HepG2 (cell line): ENCODE data around the gene VPS4A. TPM values are rescaled to one million over a fixed set of nuclear protein-coding genes. Genes with fewer than 3 reads are reported as not detected.

ENCODE experiments used
- ETV5 ChIP-seq: IDR thresholded peaks from 2 replicates; pipeline ENCODE4 v1.6.1; 2018; ENCODE audit warnings: missing biosample characterization, missing genetic modification reagents, inconsistent platforms, borderline replicate concordance
- KDM4B ChIP-seq: sonication (generic); formaldehyde crosslinking; IDR thresholded peaks from 2 replicates; pipeline ENCODE4 v1.4.0; 2020; ENCODE audit warnings: missing genetic modification reagents
- NFYC ChIP-seq: IDR thresholded peaks from 2 replicates; pipeline ENCODE4 v1.6.1; 2016; ENCODE audit warnings: missing genetic modification reagents, missing compliant biosample characterization
- TCF7 ChIP-seq: sonication (generic); IDR thresholded peaks from 2 replicates; pipeline ENCODE4 v1.6.1; 2016; ENCODE audit warnings: antibody characterized with exemption, low read depth
- ZNF777 ChIP-seq: sonication (generic); formaldehyde crosslinking; IDR thresholded peaks from 2 replicates; pipeline ENCODE4 v1.4.0; 2020; ENCODE audit warnings: missing genetic modification reagents
- ZSCAN21 ChIP-seq: sonication (generic); formaldehyde crosslinking; IDR thresholded peaks from 2 replicates; pipeline ENCODE4 v1.8.0; 2022; ENCODE audit warnings: mild to moderate bottlenecking, missing genetic modification reagents, moderate library complexity, borderline replicate concordance
- polyA plus RNA-seq, 8 experiments: library from polyadenylated mRNA; depleted of rRNA in 3 of 8; stranded (reverse) in 7 of 8; unstranded in 1 of 8; fragments of >200 nt; fragmentation: Illumina TruSeq in 4 of 8; extraction: Trizol in 4 of 8; gene quantifications; 2 replicates each; pipeline versions ENCODE4 v1.2.1 to v1.2.3, GENCODE V29; 2011 to 2016; ENCODE audit warnings: low read depth in 4 of 8, missing spikeins in 1 of 8, mixed read lengths in 1 of 8; ENCODE audit not compliant: insufficient read depth in 1 of 8
- total RNA-seq, 5 experiments: library from RNA; depleted of rRNA; stranded (reverse); fragments of >200 nt; fragmentation: Illumina TruSeq; extraction: Trizol; gene quantifications; 2 replicates each; pipeline ENCODE4 v1.2.3, GENCODE V29; 2016; ENCODE audit warnings: low read depth in 1 of 5
- TF ChIP-seq, protein P1 (sequence below): sonication (generic); formaldehyde crosslinking; IDR thresholded peaks from 2 replicates; pipeline ENCODE4 v1.5.1; 2020; ENCODE audit warnings: mild to moderate bottlenecking, missing genetic modification reagents, borderline replicate concordance

The VPS4A gene
- total and polyA plus RNA-seq, 2 of the 13 experiments (the other 11 are each of a cell fraction or from before 2014, with no cell fraction given) = 13.2 to 27.9 TPM

DNA sequence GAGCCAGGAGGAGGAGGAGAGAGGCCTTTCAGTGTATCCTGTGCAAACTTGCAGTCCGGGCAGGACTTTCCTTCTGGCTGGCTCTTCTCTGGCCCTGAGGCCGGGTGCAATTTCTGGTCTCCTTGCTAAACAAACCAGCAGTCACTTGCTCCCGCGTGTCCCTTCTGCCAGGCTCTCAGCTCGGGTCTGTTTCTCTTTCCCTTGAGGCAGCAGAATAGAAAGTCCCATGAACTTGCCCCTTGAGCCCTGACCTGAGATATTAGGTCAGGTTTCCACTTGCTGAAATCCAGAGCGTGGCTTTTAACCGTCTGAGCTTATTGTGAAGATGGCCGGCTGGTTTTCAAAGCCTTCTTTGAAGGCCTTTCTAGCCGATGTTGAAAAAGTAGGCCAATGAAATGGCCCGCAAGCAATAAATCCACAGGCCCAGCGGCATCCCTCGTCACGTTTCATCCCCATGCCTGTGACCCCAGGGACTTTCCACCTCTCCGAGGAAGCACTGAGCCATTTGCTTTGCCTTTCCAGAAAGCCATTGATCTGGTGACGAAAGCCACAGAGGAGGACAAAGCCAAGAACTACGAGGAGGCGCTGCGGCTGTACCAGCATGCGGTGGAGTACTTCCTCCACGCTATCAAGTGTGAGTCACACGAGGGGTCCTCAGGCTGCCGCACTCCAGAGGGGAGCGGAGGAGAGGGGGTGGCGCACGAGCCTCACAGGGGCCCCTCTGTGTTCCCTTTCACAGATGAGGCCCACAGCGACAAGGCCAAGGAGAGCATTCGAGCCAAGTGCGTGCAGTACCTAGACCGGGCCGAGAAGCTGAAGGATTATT, 4.5 kb downstream of the VPS4A start (continued):
- TF ChIP-seq NFYC (CRISPR knock-in tag) (no peak), TCF7 (no peak), ZNF777 (CRISPR knock-in tag) (no peak), KDM4B (no peak), ETV5 (CRISPR knock-in tag) (no peak), ZSCAN21 (CRISPR knock-in tag) (no peak)
- TF ChIP-seq, protein P1, sequence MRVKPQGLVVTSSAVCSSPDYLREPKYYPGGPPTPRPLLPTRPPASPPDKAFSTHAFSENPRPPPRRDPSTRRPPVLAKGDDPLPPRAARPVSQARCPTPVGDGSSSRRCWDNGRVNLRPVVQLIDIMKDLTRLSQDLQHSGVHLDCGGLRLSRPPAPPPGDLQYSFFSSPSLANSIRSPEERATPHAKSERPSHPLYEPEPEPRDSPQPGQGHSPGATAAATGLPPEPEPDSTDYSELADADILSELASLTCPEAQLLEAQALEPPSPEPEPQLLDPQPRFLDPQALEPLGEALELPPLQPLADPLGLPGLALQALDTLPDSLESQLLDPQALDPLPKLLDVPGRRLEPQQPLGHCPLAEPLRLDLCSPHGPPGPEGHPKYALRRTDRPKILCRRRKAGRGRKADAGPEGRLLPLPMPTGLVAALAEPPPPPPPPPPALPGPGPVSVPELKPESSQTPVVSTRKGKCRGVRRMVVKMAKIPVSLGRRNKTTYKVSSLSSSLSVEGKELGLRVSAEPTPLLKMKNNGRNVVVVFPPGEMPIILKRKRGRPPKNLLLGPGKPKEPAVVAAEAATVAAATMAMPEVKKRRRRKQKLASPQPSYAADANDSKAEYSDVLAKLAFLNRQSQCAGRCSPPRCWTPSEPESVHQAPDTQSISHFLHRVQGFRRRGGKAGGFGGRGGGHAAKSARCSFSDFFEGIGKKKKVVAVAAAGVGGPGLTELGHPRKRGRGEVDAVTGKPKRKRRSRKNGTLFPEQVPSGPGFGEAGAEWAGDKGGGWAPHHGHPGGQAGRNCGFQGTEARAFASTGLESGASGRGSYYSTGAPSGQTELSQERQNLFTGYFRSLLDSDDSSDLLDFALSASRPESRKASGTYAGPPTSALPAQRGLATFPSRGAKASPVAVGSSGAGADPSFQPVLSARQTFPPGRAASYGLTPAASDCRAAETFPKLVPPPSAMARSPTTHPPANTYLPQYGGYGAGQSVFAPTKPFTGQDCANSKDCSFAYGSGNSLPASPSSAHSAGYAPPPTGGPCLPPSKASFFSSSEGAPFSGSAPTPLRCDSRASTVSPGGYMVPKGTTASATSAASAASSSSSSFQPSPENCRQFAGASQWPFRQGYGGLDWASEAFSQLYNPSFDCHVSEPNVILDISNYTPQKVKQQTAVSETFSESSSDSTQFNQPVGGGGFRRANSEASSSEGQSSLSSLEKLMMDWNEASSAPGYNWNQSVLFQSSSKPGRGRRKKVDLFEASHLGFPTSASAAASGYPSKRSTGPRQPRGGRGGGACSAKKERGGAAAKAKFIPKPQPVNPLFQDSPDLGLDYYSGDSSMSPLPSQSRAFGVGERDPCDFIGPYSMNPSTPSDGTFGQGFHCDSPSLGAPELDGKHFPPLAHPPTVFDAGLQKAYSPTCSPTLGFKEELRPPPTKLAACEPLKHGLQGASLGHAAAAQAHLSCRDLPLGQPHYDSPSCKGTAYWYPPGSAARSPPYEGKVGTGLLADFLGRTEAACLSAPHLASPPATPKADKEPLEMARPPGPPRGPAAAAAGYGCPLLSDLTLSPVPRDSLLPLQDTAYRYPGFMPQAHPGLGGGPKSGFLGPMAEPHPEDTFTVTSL (CRISPR knock-in tag) = no peak
